HepG2 (cell line): Measurements from ENCODE around the gene PTPRCAP. TPM values are rescaled to one million over a fixed set of nuclear protein-coding genes. Genes with fewer than 3 reads are reported as not detected.

ENCODE experiments used
- ATAC-seq: fragments of 200-7000 bp; cut with Tn5 transposase; 3 replicates; pipeline ENCODE4 v1.9.1; 2020; ENCODE audit warnings: mild to moderate bottlenecking, moderate library complexity
- BruUV-seq: library from RNA; stranded (reverse); fragments of 400-500 nt; replicated peaks from 2 replicates; lab custom pipeline; 2021; lab: Mats Ljungman, UMichigan
- CTCF ChIA-PET: fragments of 300-600 bp; formaldehyde crosslinking; extraction: SDS; loops from one replicate; lab custom pipeline; 2021; ENCODE audit warnings: low total read pairs, inconsistent platforms, low intra/inter-chr PET ratio; lab: Yijun Ruan, JAX
- POLR2A ChIA-PET: fragments of 350-600 bp; sonication (Branson Sonifier 250); formaldehyde crosslinking; loops from one replicate; lab custom pipeline; 2020; ENCODE audit warnings: antibody characterized with exemption, inconsistent platforms; lab: Yijun Ruan, JAX
- DNase-seq: peaks from one replicate; pipeline ENCODE4 v3.0.0-alpha.2; 2015; ENCODE audit warnings: low spot score
- FAIRE-seq: peaks from 3 replicates; lab custom pipeline; 2011; peaks lifted over from hg19 to GRCh38; lab: Jason Lieb, UNC
- H2AFZ ChIP-seq: one replicate; pipeline ENCODE4 v1.6.1; 2011; ENCODE audit warnings: low read length, inconsistent platforms
- H3K27ac ChIP-seq: fragments of 300-600 bp; 3 replicates; pipeline ENCODE4 v1.8.0; 2011; ENCODE audit warnings: mixed run types, mild to moderate bottlenecking, mixed read lengths, low read length, inconsistent platforms; ENCODE audit not compliant: insufficient read depth; ENCODE audit errors: extremely low read length
- H3K27me3 ChIP-seq, 2 experiments: fragments of 200-600 bp in 1 of 2; 2 replicates in 1 of 2; 3 replicates in 1 of 2; pipeline versions ENCODE4 v1.6.0 to v1.8.0; 2011; ENCODE audit warnings: low read length in 2 of 2, mild to moderate bottlenecking in 2 of 2, moderate library complexity in 2 of 2, inconsistent platforms in 1 of 2; ENCODE audit not compliant: insufficient read depth in 2 of 2, control insufficient read depth in 1 of 2
- H3K36me3 ChIP-seq, 2 experiments: fragments of 200-600 bp in 1 of 2; replicated peaks in 1 of 2; 2 replicates in 1 of 2; 3 replicates in 1 of 2; pipeline versions ENCODE4 v1.5.1 to v1.8.0; 2011; ENCODE audit warnings: low read length in 2 of 2, inconsistent platforms in 1 of 2; ENCODE audit not compliant: insufficient read depth in 2 of 2, control insufficient read depth in 1 of 2
- H3K4me1 ChIP-seq: 2 replicates; pipeline ENCODE4 v1.5.1; 2012; ENCODE audit warnings: low read length, inconsistent platforms; ENCODE audit not compliant: insufficient read depth
- H3K4me2 ChIP-seq: 2 replicates; pipeline ENCODE4 v1.6.0; 2011; ENCODE audit warnings: low read depth, low read length, inconsistent platforms
- H3K4me3 ChIP-seq, 3 experiments: fragments of 200-600 bp in 1 of 3; sonication (generic), shearing (Covaris generic) in 1 of 3; replicated peaks in 1 of 3; 2 replicates each; pipeline ENCODE4 v1.5.1; 2011 to 2016; ENCODE audit warnings: low read length in 3 of 3, inconsistent platforms in 2 of 3, low read depth in 2 of 3, mild to moderate bottlenecking in 2 of 3, control low read depth in 1 of 3, mixed read lengths in 1 of 3; ENCODE audit not compliant: insufficient read depth in 1 of 3
- H3K79me2 ChIP-seq: one replicate; pipeline ENCODE4 v1.6.1; 2011; ENCODE audit warnings: low read length, inconsistent platforms; ENCODE audit not compliant: insufficient read depth
- H3K9ac ChIP-seq: 2 replicates; pipeline ENCODE4 v1.6.0; 2011; ENCODE audit warnings: mild to moderate bottlenecking, low read depth, low read length, inconsistent platforms; ENCODE audit not compliant: insufficient read depth
- H3K9me3 ChIP-seq: 2 replicates; pipeline ENCODE4 v1.5.1; 2012; ENCODE audit warnings: mild to moderate bottlenecking, low read length
- H4K20me1 ChIP-seq: 2 replicates; pipeline ENCODE4 v1.6.0; 2011; ENCODE audit warnings: inconsistent platforms, mild to moderate bottlenecking, low read length, moderate library complexity; ENCODE audit not compliant: insufficient read depth
- AGO1 ChIP-seq: fragments of 200-400 bp; formaldehyde crosslinking; IDR thresholded peaks from 2 replicates; pipeline ENCODE4 v1.6.1; 2017; ENCODE audit warnings: mild to moderate bottlenecking, low read depth, low read length, moderate library complexity; ENCODE audit not compliant: poor library complexity, severe bottlenecking
- MBD4 ChIP-seq: IDR thresholded peaks from 2 replicates; pipeline ENCODE4 v1.6.1; 2012; ENCODE audit warnings: low read length, inconsistent platforms, borderline replicate concordance
- RBFOX2 ChIP-seq: fragments of 200-400 bp; formaldehyde crosslinking; IDR thresholded peaks from 2 replicates; pipeline ENCODE4 v1.6.1; 2017; ENCODE audit warnings: low read depth, mild to moderate bottlenecking, low read length
- SP4 ChIP-seq: sonication (generic); formaldehyde crosslinking; IDR thresholded peaks from 2 replicates; pipeline ENCODE4 v1.8.1; 2023; ENCODE audit warnings: mild to moderate bottlenecking, missing genetic modification reagents
- UBTF ChIP-seq: sonication (generic); formaldehyde crosslinking; IDR thresholded peaks from 2 replicates; pipeline ENCODE4 v1.4.0; 2020; ENCODE audit warnings: mild to moderate bottlenecking, missing genetic modification reagents
- ZNF281 ChIP-seq: sonication (generic); formaldehyde crosslinking; IDR thresholded peaks from 2 replicates; pipeline ENCODE4 v1.4.0; 2020; ENCODE audit warnings: missing genetic modification reagents, borderline replicate concordance
- ZNF768 ChIP-seq: sonication (generic); formaldehyde crosslinking; IDR thresholded peaks from 2 replicates; pipeline ENCODE4 v1.4.0; 2020; ENCODE audit warnings: missing genetic modification reagents
- WGBS: methylation state at CpG from one replicate; pipeline ENCODE4 v1.1.6; 2017; ENCODE audit warnings: low lambda C conversion rate; 5-methylcytosine and 5-hydroxymethylcytosine counted together
- in situ Hi-C: cut with HindIII; loops from 2 replicates; pipeline ENCODE4 v1.10.0; 2017; ENCODE audit warnings: low pct_unique_long_range_greater_than_20kb; ENCODE audit not compliant: extremely low pct_ligation_motif_present
- intact Hi-C: fragments of 100-400 bp; cut with micrococcal nuclease; formaldehyde crosslinking; loops from one replicate; pipeline ENCODE4 v1.10.0; 2022; ENCODE audit not compliant: unreplicated experiment
- polyA plus RNA-seq, 8 experiments: library from polyadenylated mRNA; depleted of rRNA in 3 of 8; stranded (reverse) in 7 of 8; unstranded in 1 of 8; fragments of >200 nt; fragmentation: Illumina TruSeq in 4 of 8; extraction: Trizol in 4 of 8; gene quantifications; 2 replicates each; pipeline versions ENCODE4 v1.2.1 to v1.2.3, GENCODE V29; 2011 to 2016; ENCODE audit warnings: low read depth in 4 of 8, missing spikeins in 1 of 8, mixed read lengths in 1 of 8; ENCODE audit not compliant: insufficient read depth in 1 of 8
- total RNA-seq, 5 experiments: library from RNA; depleted of rRNA; stranded (reverse); fragments of >200 nt; fragmentation: Illumina TruSeq; extraction: Trizol; gene quantifications; 2 replicates each; pipeline ENCODE4 v1.2.3, GENCODE V29; 2016; ENCODE audit warnings: low read depth in 1 of 5
- TF ChIP-seq, protein P1 (sequence below): sonication (generic); formaldehyde crosslinking; IDR thresholded peaks from 2 replicates; pipeline ENCODE4 v1.4.0; 2020; ENCODE audit warnings: missing genetic modification reagents

The PTPRCAP gene
- total and polyA plus RNA-seq, 2 of the 13 experiments (the other 11 are each of a cell fraction or from before 2014, with no cell fraction given): 0.60 to 0.70 TPM

DNA sequence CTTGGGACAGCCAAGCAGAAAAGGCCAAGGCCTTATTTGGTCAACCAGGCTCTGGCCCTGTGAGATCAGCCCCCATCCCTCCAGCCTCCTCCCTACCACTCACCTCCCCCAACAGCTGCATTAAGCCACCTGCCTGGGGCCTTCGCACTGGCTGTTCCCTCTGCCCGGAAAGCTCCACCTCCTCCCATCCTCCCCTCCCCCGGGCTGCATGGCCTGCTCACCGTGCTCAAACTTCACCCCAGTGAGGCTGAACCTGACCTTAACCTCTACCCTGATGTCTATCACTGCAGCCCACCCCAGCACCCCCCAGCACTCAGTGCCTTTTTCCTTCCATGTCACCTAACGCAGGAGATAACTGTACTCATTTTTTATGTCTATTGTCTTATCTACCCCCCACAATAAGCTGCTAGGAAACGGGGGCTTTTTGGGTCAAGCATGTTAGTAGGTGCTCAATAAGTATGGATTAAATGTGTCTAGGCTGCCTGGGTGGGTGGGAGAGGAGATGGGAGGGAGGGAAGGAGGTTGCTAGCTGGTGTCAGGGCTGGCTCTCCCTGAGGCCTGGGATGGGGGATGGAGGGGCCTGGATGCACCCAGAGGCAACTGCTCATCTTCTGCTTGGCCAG lies 912 bp downstream of the PTPRCAP start:
- no peaks in the 10 kb centered on the region for H3K27me3 ChIP-seq
- POLR2A ChIA-PET: interaction anchor here (1.4 to 1.6 kb wide), 2 partner anchors 8 to 32 kb away, joined by 3 to 4 read pairs; partner anchors contain the start of gene RPS6KB2
- no peak for FAIRE-seq
- peaks cover 18 to 28% of the 10 kb centered on the region in 2 experiments; a peak in 4 of 5 replicates for H3K36me3 ChIP-seq
- intact Hi-C loops: no loop called here
- H3K4me2 ChIP-seq: no peak overlapping the region
- H3K4me3 ChIP-seq: no peak overlapping the region
- H3K4me1 ChIP-seq: no peaks in the 10 kb centered on the region
- H3K9me3 ChIP-seq: no peaks in the 10 kb centered on the region
- WGBS: 72% methylated on average over 6 of the region's 6 CpGs
- H4K20me1 ChIP-seq: no peaks in the 10 kb centered on the region
- TF ChIP-seq ZNF281 (CRISPR knock-in tag) (peak; percentile 37; the same call in 1 of the 2 replicates), MBD4 (no peak)
- H3K27ac ChIP-seq: no peak overlapping the region
- H2AFZ ChIP-seq: no peak overlapping the region
- BruUV-seq: no TSS peak
- DNase-seq: no peak
- in situ Hi-C loops: no loop called here
- no peak overlapping the region for H3K9ac ChIP-seq
- H3K79me2 ChIP-seq: no peaks in the 10 kb centered on the region
- CTCF ChIA-PET: no interaction called here
- no peak for ATAC-seq

DNA sequence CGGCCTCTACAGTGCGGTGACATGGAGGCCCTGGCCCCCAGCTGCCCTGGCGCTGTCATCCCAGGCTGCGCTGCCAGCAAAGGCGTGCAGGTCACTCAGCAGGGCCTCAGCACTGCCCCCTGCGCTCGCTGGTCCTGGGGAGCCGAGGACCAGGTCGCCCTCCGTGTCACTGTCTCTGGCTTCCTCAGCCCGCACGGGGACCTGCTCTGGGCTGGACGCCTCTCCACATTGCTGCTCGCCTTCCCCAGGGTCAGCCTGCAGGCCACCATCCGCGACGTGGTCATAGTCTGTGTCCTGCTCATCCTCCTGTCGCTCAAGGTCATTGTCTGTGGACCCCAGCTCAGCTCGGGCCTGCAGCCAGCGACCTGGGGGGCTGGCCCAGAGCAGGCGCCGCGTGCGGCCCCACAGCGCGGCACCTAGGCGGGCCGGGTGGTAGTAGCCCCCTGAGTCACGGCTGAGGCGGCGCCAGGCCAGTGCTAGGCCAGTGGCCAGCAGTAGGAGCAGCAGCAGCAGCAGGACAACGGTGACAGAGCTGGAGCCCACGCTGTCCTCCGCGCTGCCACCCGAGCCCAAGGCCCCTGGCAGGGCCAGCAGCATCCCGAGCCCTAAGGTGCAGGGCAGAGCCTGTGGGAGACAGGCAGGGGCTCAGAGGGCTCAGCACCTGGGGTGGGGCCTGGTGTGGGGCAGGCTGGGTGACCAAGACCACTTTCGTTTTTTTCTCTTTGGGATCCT lies 1.6 kb downstream of the PTPRCAP start:
- CTCF ChIA-PET: no interaction called here
- Histone ChIP-seq H3K9me3 (no peaks in the 10 kb centered on the region), H3K4me3 (no peak overlapping the region), H3K27me3 (no peaks in the 10 kb centered on the region), H4K20me1 (no peaks in the 10 kb centered on the region), H3K36me3 (peaks cover 15 to 28% of the 10 kb centered on the region in 2 experiments; a peak in 4 of 5 replicates), H3K79me2 (no peaks in the 10 kb centered on the region), H3K9ac (no peak overlapping the region), H3K4me1 (no peaks in the 10 kb centered on the region), H3K27ac (no peak overlapping the region), H2AFZ (no peak overlapping the region), H3K4me2 (no peak overlapping the region)
- POLR2A ChIA-PET: no interaction called here
- intact Hi-C loops: no loop called here
- in situ Hi-C loops: no loop called here
- 89% methylated on average over 2 of the region's 38 CpGs for WGBS
- no TSS peak for BruUV-seq
- FAIRE-seq (no peak), DNase-seq (no peak), ATAC-seq (no peak)
- TF ChIP-seq AGO1 (peak; percentile 36), SP4 (CRISPR knock-in tag) (no peak), ZNF768 (CRISPR knock-in tag) (0 out of 2 replicates have a peak, but pooled peaks have one; percentile 25), UBTF (CRISPR knock-in tag) (no peak), RBFOX2 (peak; percentile 71)
- TF ChIP-seq, protein P1, sequence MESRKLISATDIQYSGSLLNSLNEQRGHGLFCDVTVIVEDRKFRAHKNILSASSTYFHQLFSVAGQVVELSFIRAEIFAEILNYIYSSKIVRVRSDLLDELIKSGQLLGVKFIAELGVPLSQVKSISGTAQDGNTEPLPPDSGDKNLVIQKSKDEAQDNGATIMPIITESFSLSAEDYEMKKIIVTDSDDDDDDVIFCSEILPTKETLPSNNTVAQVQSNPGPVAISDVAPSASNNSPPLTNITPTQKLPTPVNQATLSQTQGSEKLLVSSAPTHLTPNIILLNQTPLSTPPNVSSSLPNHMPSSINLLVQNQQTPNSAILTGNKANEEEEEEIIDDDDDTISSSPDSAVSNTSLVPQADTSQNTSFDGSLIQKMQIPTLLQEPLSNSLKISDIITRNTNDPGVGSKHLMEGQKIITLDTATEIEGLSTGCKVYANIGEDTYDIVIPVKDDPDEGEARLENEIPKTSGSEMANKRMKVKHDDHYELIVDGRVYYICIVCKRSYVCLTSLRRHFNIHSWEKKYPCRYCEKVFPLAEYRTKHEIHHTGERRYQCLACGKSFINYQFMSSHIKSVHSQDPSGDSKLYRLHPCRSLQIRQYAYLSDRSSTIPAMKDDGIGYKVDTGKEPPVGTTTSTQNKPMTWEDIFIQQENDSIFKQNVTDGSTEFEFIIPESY: 0 out of 2 replicates have a peak, but pooled peaks have one; percentile 11
